DND-41 (cell line): ENCODE data around the gene MAP3K2.

Experiments used
- ATAC-seq: fragments of 200-7000 bp; cut with Tn5 transposase; 3 replicates; pipeline ENCODE4 v1.9.1; 2021; ENCODE audit warnings: low read depth; ENCODE audit not compliant: insufficient read depth
- DNase-seq: peaks from one replicate; pipeline ENCODE4 v3.0.0-alpha.2; 2020
- H2AFZ ChIP-seq: 2 replicates; pipeline ENCODE4 v1.6.0; 2012; ENCODE audit warnings: low read depth, low read length
- H3K27ac ChIP-seq: 2 replicates; pipeline ENCODE4 v1.5.1; 2012; ENCODE audit warnings: low read length, inconsistent platforms
- H3K27me3 ChIP-seq: fragments of 200-600 bp; sonication (generic); 2 replicates; pipeline ENCODE4 v1.6.0; 2012; ENCODE audit warnings: low read length, mild to moderate bottlenecking, inconsistent platforms; ENCODE audit not compliant: insufficient read depth, poor library complexity
- H3K36me3 ChIP-seq: 2 replicates; pipeline ENCODE4 v1.5.1; 2012; ENCODE audit warnings: low read length, inconsistent platforms; ENCODE audit not compliant: insufficient read depth
- H3K4me1 ChIP-seq: 2 replicates; pipeline ENCODE4 v1.5.1; 2012; ENCODE audit warnings: mild to moderate bottlenecking, low read length; ENCODE audit not compliant: insufficient read depth
- H3K4me2 ChIP-seq: 2 replicates; pipeline ENCODE4 v1.6.0; 2012; ENCODE audit warnings: mild to moderate bottlenecking, moderate library complexity, low read length, inconsistent platforms; ENCODE audit not compliant: insufficient read depth
- H3K4me3 ChIP-seq, 2 experiments: fragments of 200-600 bp in 1 of 2; shearing (Covaris generic) in 1 of 2; 2 replicates each; pipeline ENCODE4 v1.5.1; 2012 to 2016; ENCODE audit warnings: inconsistent platforms in 2 of 2, low read length in 2 of 2, mild to moderate bottlenecking in 2 of 2, low read depth in 1 of 2, moderate library complexity in 1 of 2
- H3K79me2 ChIP-seq: 2 replicates; pipeline ENCODE4 v1.6.0; 2012; ENCODE audit warnings: low read length, inconsistent platforms; ENCODE audit not compliant: insufficient read depth
- H3K9ac ChIP-seq: 2 replicates; pipeline ENCODE4 v1.6.0; 2012; ENCODE audit warnings: low read depth, mild to moderate bottlenecking, inconsistent platforms, low read length, moderate library complexity
- H3K9me3 ChIP-seq: 2 replicates; pipeline ENCODE4 v1.5.1; 2012; ENCODE audit warnings: low read length, moderate library complexity, mild to moderate bottlenecking, inconsistent platforms; ENCODE audit not compliant: insufficient read depth, severe bottlenecking
- H4K20me1 ChIP-seq: 2 replicates; pipeline ENCODE4 v1.6.0; 2012; ENCODE audit warnings: low read length; ENCODE audit not compliant: insufficient read depth
- EZH2 ChIP-seq: IDR thresholded peaks from 3 replicates; pipeline ENCODE4 v1.6.1; 2012; ENCODE audit warnings: borderline replicate concordance, low read depth, mild to moderate bottlenecking, moderate library complexity, low read length, inconsistent platforms; ENCODE audit not compliant: severe bottlenecking
- TF ChIP-seq, protein P1 (sequence below): IDR thresholded peaks from 2 replicates; pipeline ENCODE4 v1.5.1; 2012; ENCODE audit warnings: borderline replicate concordance, low read length, moderate library complexity, mild to moderate bottlenecking; ENCODE audit not compliant: poor library complexity, severe bottlenecking; ENCODE audit errors: extremely low read depth

The MAP3K2 gene

DNA sequence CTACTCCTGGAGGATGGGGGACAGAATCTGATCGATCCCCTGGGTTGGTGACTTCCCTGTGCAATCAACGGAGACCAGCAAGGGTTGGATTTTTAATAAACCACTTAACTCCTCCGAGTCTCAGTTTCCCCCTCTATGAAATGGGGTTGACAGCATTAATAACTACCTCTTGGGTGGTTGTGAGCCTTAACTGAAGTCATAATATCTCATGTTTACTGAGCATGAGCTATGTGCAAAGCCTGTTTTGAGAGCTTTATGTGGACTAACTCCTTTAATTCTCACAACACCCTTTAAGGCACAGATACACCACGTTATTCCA is 31.3 kb upstream of the MAP3K2 start:
- no peak for TF ChIP-seq EZH2
- TF ChIP-seq, protein P1, sequence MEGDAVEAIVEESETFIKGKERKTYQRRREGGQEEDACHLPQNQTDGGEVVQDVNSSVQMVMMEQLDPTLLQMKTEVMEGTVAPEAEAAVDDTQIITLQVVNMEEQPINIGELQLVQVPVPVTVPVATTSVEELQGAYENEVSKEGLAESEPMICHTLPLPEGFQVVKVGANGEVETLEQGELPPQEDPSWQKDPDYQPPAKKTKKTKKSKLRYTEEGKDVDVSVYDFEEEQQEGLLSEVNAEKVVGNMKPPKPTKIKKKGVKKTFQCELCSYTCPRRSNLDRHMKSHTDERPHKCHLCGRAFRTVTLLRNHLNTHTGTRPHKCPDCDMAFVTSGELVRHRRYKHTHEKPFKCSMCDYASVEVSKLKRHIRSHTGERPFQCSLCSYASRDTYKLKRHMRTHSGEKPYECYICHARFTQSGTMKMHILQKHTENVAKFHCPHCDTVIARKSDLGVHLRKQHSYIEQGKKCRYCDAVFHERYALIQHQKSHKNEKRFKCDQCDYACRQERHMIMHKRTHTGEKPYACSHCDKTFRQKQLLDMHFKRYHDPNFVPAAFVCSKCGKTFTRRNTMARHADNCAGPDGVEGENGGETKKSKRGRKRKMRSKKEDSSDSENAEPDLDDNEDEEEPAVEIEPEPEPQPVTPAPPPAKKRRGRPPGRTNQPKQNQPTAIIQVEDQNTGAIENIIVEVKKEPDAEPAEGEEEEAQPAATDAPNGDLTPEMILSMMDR = no peak
- no peaks in the 10 kb centered on the region for H4K20me1 ChIP-seq
- no peak overlapping the region for H3K9ac ChIP-seq
- no peak for DNase-seq
- peaks cover 15% of the 10 kb centered on the region for H3K27me3 ChIP-seq
- H3K4me3 ChIP-seq = no peak overlapping the region
- H3K27ac ChIP-seq = no peak overlapping the region
- no peak overlapping the region for H3K4me2 ChIP-seq
- H3K36me3 ChIP-seq = no peaks in the 10 kb centered on the region
- H3K4me1 ChIP-seq = peaks cover 56% of the 10 kb centered on the region
- ATAC-seq = no peak
- H2AFZ ChIP-seq = no peak overlapping the region
- H3K9me3 ChIP-seq = no peaks in the 10 kb centered on the region
- H3K79me2 ChIP-seq = no peaks in the 10 kb centered on the region

DNA sequence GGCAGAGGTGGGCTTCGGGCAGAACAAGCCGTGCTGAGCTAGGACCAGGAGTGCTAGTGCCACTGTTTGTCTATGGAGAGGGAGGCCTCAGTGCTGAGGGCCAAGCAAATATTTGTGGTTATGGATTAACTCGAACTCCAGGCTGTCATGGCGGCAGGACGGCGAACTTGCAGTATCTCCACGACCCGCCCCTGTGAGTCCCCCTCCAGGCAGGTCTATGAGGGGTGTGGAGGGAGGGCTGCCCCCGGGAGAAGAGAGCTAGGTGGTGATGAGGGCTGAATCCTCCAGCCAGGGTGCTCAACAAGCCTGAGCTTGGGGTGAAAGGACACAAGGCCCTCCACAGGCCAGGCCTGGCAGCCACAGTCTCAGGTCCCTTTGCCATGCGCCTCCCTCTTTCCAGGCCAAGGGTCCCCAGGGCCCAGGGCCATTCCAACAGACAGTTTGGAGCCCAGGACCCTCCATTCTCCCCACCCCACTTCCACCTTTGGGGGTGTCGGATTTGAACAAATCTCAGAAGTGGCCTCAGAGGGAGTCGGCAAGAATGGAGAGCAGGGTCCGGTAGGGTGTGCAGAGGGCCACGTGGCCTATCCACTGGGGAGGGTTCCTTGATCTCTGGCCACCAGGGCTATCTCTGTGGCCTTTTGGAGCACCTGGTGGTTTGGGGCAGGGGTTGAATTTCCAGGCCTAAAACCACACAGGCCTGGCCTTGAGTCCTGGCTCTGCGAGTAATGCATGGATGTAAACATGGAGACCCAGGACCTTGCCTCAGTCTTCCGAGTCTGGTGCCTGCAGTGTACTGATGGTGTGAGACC is 30.7 kb upstream of the MAP3K2 start, which contains the start of gene PROC:
TSS of gene PROC (plus strand) at position 128 of the 812 bp plus-strand sequence. CDS start 1,516 bp downstream, outside the sequence.
- TF ChIP-seq EZH2 = no peak
- TF ChIP-seq, protein P1 = no peak
- DNase-seq (no peak), ATAC-seq (no peak)
- Histone ChIP-seq H4K20me1 (no peaks in the 10 kb centered on the region), H3K27me3 (peaks cover 13% of the 10 kb centered on the region), H3K79me2 (no peaks in the 10 kb centered on the region), H3K27ac (peak within 1 kb of the TSS; percentile 94), H2AFZ (peak within 1 kb of the TSS; percentile 35; the same call in 1 of the 2 replicates), H3K4me3 (peak within 1 kb of the TSS in 1 of 2 experiments; percentile 53; a peak in 2 of 4 replicates), H3K36me3 (no peaks in the 10 kb centered on the region), H3K9ac (peak within 1 kb of the TSS; percentile 61), H3K4me2 (peak within 1 kb of the TSS; percentile 75), H3K9me3 (no peaks in the 10 kb centered on the region), H3K4me1 (peaks cover 54% of the 10 kb centered on the region)

DNA sequence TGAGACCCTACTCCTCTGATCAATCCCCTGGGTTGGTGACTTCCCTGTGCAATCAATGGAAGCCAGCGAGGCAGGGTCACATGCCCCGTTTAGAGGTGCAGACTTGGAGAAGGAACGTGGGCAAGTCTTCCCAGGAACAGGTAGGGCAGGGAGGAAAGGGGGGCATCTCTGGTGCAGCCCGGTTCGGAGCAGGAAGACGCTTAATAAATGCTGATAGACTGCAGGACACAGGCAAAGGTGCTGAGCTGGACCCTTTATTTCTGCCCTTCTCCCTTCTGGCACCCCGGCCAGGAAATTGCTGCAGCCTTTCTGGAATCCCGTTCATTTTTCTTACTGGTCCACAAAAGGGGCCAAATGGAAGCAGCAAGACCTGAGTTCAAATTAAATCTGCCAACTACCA is 29.6 kb upstream of the MAP3K2 start:
- Histone ChIP-seq H3K27ac (peak overlapping the region; percentile 94), H3K9me3 (no peaks in the 10 kb centered on the region), H4K20me1 (no peaks in the 10 kb centered on the region), H2AFZ (peak overlapping the region; percentile 35; the same call in 1 of the 2 replicates), H3K4me3 (peak overlapping the region in 1 of 2 experiments; percentile 53; a peak in 2 of 4 replicates), H3K79me2 (no peaks in the 10 kb centered on the region), H3K36me3 (no peaks in the 10 kb centered on the region), H3K4me1 (peaks cover 43% of the 10 kb centered on the region), H3K9ac (peak overlapping the region; percentile 61), H3K27me3 (peaks cover 2% of the 10 kb centered on the region), H3K4me2 (peak overlapping the region; percentile 75)
- DNase-seq = no peak
- no peak for ATAC-seq
- TF ChIP-seq EZH2 = no peak
- TF ChIP-seq, protein P1 = no peak
